DND-41 (cell line): ENCODE data around the gene TMEM253.
A peak's percentile ranks its signal among the peaks of the same experiment; 100 is the strongest.

Source experiments
- ATAC-seq: fragments of 200-7000 bp; cut with Tn5 transposase; 3 replicates; pipeline ENCODE4 v1.9.1; 2021; ENCODE audit warnings: low read depth; ENCODE audit not compliant: insufficient read depth
- DNase-seq: peaks from one replicate; pipeline ENCODE4 v3.0.0-alpha.2; 2020
- H2AFZ ChIP-seq: 2 replicates; pipeline ENCODE4 v1.6.0; 2012; ENCODE audit warnings: low read depth, low read length
- H3K27ac ChIP-seq: 2 replicates; pipeline ENCODE4 v1.5.1; 2012; ENCODE audit warnings: low read length, inconsistent platforms
- H3K27me3 ChIP-seq: fragments of 200-600 bp; sonication (generic); 2 replicates; pipeline ENCODE4 v1.6.0; 2012; ENCODE audit warnings: low read length, mild to moderate bottlenecking, inconsistent platforms; ENCODE audit not compliant: insufficient read depth, poor library complexity
- H3K36me3 ChIP-seq: 2 replicates; pipeline ENCODE4 v1.5.1; 2012; ENCODE audit warnings: low read length, inconsistent platforms; ENCODE audit not compliant: insufficient read depth
- H3K4me1 ChIP-seq: 2 replicates; pipeline ENCODE4 v1.5.1; 2012; ENCODE audit warnings: mild to moderate bottlenecking, low read length; ENCODE audit not compliant: insufficient read depth
- H3K4me2 ChIP-seq: 2 replicates; pipeline ENCODE4 v1.6.0; 2012; ENCODE audit warnings: mild to moderate bottlenecking, moderate library complexity, low read length, inconsistent platforms; ENCODE audit not compliant: insufficient read depth
- H3K4me3 ChIP-seq, 2 experiments: fragments of 200-600 bp in 1 of 2; shearing (Covaris generic) in 1 of 2; 2 replicates each; pipeline ENCODE4 v1.5.1; 2012 to 2016; ENCODE audit warnings: inconsistent platforms in 2 of 2, low read length in 2 of 2, mild to moderate bottlenecking in 2 of 2, low read depth in 1 of 2, moderate library complexity in 1 of 2
- H3K79me2 ChIP-seq: 2 replicates; pipeline ENCODE4 v1.6.0; 2012; ENCODE audit warnings: low read length, inconsistent platforms; ENCODE audit not compliant: insufficient read depth
- H3K9ac ChIP-seq: 2 replicates; pipeline ENCODE4 v1.6.0; 2012; ENCODE audit warnings: low read depth, mild to moderate bottlenecking, inconsistent platforms, low read length, moderate library complexity
- H3K9me3 ChIP-seq: 2 replicates; pipeline ENCODE4 v1.5.1; 2012; ENCODE audit warnings: low read length, moderate library complexity, mild to moderate bottlenecking, inconsistent platforms; ENCODE audit not compliant: insufficient read depth, severe bottlenecking
- H4K20me1 ChIP-seq: 2 replicates; pipeline ENCODE4 v1.6.0; 2012; ENCODE audit warnings: low read length; ENCODE audit not compliant: insufficient read depth
- EZH2 ChIP-seq: IDR thresholded peaks from 3 replicates; pipeline ENCODE4 v1.6.1; 2012; ENCODE audit warnings: borderline replicate concordance, low read depth, mild to moderate bottlenecking, moderate library complexity, low read length, inconsistent platforms; ENCODE audit not compliant: severe bottlenecking
- TF ChIP-seq, protein P1 (sequence below): IDR thresholded peaks from 2 replicates; pipeline ENCODE4 v1.5.1; 2012; ENCODE audit warnings: borderline replicate concordance, low read length, moderate library complexity, mild to moderate bottlenecking; ENCODE audit not compliant: poor library complexity, severe bottlenecking; ENCODE audit errors: extremely low read depth

The TMEM253 gene

DNA sequence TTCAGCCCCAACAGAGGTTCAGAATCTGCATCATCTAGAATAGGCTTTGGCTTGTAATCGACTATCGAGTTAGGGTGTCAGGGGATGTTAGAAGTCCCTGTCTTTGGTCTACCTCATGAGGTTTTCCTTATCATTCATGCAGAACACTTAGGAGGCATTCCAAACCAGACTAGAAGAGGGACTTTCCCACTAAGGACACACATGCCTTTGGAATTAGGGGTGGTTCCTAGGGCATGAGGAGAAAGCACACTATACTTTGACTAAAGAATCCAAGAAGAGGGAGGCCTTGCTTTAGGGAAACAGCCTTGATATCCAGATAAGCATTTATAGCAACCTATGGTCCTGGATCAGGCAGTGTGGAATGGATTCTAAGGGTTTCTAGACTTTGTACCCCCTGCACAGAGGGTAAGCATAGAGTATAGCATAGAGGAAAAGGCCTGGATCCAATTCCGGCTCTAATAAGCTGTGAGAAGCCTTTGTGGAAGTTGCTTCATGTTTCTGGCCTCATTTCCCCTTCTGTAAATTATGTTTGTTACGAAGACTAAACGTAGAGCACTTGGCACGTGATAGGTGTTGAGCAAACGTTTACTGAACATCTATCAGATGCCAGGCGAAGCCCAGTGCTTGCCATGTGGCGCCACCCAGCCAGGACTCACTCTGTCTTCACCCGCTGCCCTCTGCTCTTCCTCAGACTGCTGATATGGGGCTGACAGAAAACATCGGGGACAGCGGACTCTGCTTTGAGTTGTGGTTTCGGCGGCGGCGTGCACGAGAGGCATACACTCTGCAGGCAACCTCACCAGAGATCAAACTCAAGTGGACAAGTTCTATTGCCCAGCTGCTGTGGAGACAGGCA lies 15.6 kb upstream of the TMEM253 start:
- Histone ChIP-seq H3K4me3 (no peak overlapping the region), H3K36me3 (0 out of 2 replicates have a peak, but pooled peaks cover under 1% of the 10 kb centered on the region), H3K9me3 (no peaks in the 10 kb centered on the region), H3K27ac (no peak overlapping the region), H3K9ac (no peak overlapping the region), H3K4me2 (no peak overlapping the region), H3K4me1 (no peaks in the 10 kb centered on the region), H3K79me2 (no peaks in the 10 kb centered on the region), H4K20me1 (0 out of 2 replicates have a peak, but pooled peaks cover 8% of the 10 kb centered on the region), H3K27me3 (peaks cover 5% of the 10 kb centered on the region), H2AFZ (no peak overlapping the region)
- DNase-seq: no peak
- ATAC-seq: no peak
- TF ChIP-seq EZH2: no peak

DNA sequence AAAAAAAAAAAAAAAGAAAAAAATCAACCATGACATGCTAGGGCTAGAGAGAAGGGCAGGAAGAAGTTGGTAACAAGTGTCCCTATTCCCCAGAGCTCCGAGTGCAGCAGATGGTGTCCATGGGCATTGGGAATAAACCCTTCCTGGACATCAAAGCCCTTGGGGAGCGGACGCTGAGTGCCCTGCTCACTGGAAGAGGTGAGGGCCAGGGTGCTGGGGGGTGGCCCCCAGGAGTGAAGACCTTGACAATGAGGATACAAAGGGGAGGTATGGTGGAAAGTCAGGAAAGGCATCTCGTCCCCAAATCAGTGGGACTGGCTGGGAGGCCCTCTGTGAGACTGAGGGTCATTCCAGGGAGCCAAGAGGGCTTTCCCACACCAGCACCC lies 14.0 kb upstream of the TMEM253 start:
- TF ChIP-seq, protein P1, sequence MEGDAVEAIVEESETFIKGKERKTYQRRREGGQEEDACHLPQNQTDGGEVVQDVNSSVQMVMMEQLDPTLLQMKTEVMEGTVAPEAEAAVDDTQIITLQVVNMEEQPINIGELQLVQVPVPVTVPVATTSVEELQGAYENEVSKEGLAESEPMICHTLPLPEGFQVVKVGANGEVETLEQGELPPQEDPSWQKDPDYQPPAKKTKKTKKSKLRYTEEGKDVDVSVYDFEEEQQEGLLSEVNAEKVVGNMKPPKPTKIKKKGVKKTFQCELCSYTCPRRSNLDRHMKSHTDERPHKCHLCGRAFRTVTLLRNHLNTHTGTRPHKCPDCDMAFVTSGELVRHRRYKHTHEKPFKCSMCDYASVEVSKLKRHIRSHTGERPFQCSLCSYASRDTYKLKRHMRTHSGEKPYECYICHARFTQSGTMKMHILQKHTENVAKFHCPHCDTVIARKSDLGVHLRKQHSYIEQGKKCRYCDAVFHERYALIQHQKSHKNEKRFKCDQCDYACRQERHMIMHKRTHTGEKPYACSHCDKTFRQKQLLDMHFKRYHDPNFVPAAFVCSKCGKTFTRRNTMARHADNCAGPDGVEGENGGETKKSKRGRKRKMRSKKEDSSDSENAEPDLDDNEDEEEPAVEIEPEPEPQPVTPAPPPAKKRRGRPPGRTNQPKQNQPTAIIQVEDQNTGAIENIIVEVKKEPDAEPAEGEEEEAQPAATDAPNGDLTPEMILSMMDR: no peak
- Histone ChIP-seq H3K4me2 (no peak overlapping the region), H3K9me3 (no peaks in the 10 kb centered on the region), H3K4me1 (no peaks in the 10 kb centered on the region), H3K79me2 (no peaks in the 10 kb centered on the region), H3K27me3 (no peaks in the 10 kb centered on the region), H3K9ac (no peak overlapping the region), H3K4me3 (no peak overlapping the region), H3K36me3 (peaks cover 17% of the 10 kb centered on the region), H2AFZ (no peak overlapping the region), H4K20me1 (peaks cover 8% of the 10 kb centered on the region; the same call in 1 of the 2 replicates), H3K27ac (no peak overlapping the region)
- DNase-seq (no peak), ATAC-seq (no peak)

DNA sequence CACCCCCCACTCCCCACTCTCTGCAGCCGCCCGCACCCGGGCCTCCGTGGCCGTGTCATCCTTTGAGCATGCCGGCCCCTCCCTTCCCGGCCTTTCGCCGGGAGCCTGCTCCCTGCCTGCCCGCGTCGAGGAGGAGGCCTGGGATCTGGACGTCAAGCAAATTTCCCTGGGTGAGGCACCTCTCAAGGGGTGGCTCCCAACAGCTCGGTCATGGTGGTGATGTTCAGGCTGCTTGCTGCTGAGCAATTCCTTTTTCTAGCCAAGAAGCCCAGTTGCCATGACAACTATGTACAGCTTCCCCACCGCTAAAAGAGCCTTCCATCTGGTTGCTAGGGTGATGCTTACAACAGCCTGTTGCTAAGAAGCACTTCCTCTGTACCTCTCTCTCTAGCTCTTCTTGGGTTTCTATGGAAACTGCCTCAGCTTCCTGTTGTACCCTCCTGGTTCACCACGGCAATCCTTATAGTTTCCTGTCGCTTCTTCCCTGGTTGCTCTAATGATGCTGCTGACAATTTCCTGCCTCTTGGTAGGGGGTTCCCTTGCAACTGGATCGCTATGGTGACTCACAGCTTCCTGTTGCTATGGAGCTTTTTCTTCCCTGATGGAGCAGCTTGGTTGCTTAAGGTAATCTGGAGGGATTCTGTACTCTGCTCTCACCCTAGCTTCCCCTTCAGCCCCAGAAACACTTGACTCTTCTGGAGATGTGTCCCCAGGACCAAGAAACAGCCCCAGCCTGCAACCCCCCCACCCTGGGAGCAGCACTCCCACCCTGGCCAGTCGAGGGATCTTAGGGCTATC lies 13.4 kb upstream of the TMEM253 start:
- H3K4me1 ChIP-seq: no peaks in the 10 kb centered on the region
- no peak overlapping the region for H3K4me3 ChIP-seq
- H3K9ac ChIP-seq: no peak overlapping the region
- H3K27ac ChIP-seq: no peak overlapping the region
- TF ChIP-seq, protein P1: no peak
- TF ChIP-seq EZH2: no peak
- DNase-seq (peak; percentile 68), ATAC-seq (peak; percentile 83)
- H2AFZ ChIP-seq: no peak overlapping the region
- H3K36me3 ChIP-seq: peaks cover 22% of the 10 kb centered on the region
- no peaks in the 10 kb centered on the region for H3K27me3 ChIP-seq
- H4K20me1 ChIP-seq: peaks cover 8% of the 10 kb centered on the region; the same call in 1 of the 2 replicates
- H3K9me3 ChIP-seq: no peaks in the 10 kb centered on the region
- H3K4me2 ChIP-seq: no peak overlapping the region
- H3K79me2 ChIP-seq: no peaks in the 10 kb centered on the region

DNA sequence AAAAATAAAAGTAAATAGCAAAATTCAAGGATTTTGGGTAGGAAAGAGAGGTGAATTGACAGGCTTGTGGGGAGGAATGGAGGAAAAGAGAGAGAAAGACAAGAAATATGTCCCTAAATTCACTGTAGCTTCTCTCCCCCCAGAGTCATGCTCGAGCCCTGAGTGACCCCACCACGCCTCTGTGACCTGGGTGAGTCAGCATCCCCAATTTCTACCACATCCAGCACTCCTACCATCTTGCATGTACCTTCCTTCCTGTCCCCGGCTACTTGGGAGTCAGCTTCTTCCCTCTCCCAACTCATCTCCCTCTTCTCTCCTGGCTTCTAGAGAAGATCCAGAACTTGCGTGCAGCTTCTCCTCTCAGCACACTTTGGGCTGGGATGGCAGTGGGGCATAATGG lies 12.2 kb upstream of the TMEM253 start:
- Histone ChIP-seq H2AFZ (no peak overlapping the region), H3K36me3 (peaks cover 29% of the 10 kb centered on the region), H3K27ac (no peak overlapping the region), H3K79me2 (no peaks in the 10 kb centered on the region), H3K9ac (no peak overlapping the region), H3K4me1 (peaks cover 6% of the 10 kb centered on the region; the same call in 1 of the 2 replicates), H3K4me2 (no peak overlapping the region), H3K9me3 (no peaks in the 10 kb centered on the region), H4K20me1 (peaks cover 8% of the 10 kb centered on the region; the same call in 1 of the 2 replicates), H3K27me3 (no peaks in the 10 kb centered on the region), H3K4me3 (no peak overlapping the region)
- ATAC-seq (no peak), DNase-seq (no peak)
- TF ChIP-seq, protein P1: no peak
- TF ChIP-seq EZH2: no peak
